ENCODE measurements around the gene LITAF.
"Not testable (repeated sequence)": the region's sequence is repeated elsewhere in the genome, so short reads cannot be mapped to it uniquely, and the experiment has no call there.

Gene LITAF

GRCh38 chr16:11620243-11621003 lies 33.7 kb upstream of the LITAF start:
- no peak for DNase-seq

DNA sequence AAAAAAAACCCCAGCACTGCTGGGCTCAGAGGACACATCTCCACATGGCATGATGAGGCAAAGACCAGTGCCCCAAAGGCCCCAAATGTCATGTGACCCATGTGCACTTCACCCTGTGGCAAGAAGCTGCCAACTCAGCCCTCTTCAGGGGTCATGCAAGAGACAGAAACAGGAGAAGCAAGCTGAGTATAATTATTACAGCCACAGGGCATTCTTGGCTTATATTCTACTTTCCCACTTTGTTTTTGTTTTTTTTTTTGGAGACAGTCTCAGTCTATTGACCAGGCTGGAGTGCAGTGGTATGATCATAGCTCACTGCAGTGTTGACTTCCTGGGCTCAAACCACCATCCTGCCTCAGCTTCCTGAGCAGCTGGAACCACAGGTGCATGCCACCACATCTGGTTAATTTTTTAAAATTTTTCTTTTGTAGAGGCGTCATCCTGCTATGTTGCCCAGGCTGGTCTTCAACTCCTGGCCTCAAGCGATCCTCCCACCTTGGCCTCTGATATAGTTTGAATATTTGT lies 32.7 kb upstream of the LITAF start:
- no peak for DNase-seq

GRCh38 chr16:11618107-11618717 lies 31.5 kb upstream of the LITAF start:
- no peak for DNase-seq

- no peak for DNase-seq
Observed at GRCh38 chr16:11615748-11616447, 29.2 kb upstream of the LITAF start.

DNA sequence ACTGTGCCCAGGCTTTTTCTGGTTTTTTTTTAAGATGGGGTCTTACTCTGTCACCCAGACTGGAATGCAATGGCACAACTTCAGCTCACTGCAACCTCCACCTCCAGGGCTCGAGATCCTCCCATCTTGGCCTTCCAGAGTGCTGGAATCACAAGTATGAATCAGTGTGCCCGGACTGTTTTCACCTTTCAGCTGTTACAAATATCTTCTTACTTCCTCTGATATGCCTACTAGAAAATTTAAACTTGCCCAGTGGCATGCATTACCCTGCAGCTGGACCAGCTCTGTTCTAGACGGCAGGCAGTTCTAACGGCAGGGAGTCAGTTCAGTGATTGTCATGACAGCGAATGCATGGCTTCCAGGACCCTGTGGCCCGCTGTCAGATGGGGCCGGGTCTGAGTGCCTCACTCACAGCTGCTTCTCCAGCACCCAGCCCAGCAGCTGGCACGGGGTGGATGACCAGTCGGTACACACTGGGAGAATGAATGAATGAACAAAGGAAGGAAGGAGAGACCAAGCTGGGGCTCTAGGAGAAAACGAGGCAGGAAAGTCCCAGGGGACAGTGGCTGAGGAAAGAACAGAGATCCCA lies 28.0 kb upstream of the LITAF start:
- DNase-seq: no peak

- no peak for DNase-seq
Observed at GRCh38 chr16:11613381-11614303, 26.9 kb upstream of the LITAF start.

GRCh38 chr16:11612665-11613025 lies 25.9 kb upstream of the LITAF start:
- DNase-seq: no peak

DNA sequence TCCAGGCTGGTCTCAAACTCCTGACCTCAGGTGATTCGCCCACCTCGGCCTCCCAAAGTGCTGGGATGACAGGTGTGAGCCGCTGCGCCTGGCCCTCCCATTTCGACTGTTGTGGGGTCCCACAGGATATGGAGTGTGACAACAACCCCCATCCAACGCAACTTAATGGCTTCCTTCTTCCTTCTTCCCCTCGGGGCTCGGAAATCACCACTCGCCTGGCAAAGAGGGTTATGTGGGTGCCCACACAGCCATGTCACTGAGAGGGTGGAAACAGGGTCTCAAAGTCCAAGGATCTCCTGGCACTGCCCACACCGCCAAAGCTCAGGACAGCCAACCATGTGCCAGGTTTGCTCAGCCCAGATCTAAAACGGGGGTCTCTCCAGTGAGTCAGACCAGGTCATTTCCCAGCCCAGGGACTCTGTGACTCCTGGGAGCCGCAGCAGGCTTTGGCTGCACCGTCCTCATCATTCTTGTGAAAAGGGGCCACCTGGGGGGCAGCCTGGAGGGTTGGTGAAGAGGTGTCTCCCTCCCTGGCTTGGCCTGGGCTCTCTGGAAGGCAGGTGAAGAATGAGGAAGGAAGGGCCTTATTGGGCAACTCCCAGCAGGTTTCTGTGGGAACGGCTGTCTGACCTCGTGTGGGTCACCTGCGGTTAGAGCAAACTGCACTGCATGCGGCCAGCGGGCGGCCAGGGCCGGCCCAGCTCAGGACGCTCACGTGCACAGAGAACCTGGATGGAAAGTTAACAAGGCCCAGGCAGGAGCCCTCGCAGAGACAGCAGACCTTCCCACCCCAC lies 25.3 kb upstream of the LITAF start:
- no peak for DNase-seq

- no peak for DNase-seq
Observed at GRCh38 chr16:11610580-11610979, 23.9 kb upstream of the LITAF start.

GRCh38 chr16:11610121-11610505 lies 23.4 kb upstream of the LITAF start:
- no peak for DNase-seq

DNA sequence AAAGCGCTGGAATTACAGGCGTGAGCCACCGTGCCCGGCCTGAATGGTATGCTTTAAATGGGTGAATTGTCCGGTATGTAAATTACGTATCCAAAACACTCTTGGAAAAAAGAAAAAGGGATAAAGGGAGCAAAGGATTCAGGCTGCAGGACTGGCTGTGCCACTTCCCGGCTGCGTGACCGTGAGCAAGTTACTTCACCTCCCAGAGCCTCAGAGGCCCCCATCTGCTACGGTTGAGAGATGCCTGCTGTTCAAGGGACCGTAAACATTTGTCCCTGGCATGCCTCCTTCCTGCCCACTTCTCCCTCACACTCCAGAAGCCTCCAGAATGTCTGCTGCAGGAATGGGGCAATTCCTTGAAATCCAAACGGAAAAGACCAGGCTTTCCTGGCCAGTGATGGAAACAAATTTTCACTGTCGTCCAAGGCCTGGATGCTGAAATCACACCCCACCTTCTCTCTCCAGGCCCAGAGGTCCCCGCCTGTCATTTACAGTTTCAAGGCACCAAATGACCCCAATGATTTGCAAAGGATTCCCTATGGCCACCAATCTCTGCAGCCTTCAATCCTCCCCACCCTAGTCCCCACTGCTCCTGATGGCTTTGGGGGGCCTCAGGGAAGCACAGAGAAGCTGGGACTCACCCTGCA lies 22.9 kb upstream of the LITAF start:
- no peak for DNase-seq

GRCh38 chr16:11605891-11606290 lies 19.2 kb upstream of the LITAF start:
- DNase-seq: no peak

GRCh38 chr16:11605564-11605886 lies 18.8 kb upstream of the LITAF start:
- DNase-seq: no peak

- no peak for DNase-seq
Observed at GRCh38 chr16:11604783-11605563, 18.3 kb upstream of the LITAF start.

GRCh38 chr16:11604296-11604695 lies 17.6 kb upstream of the LITAF start:
- DNase-seq: not testable (repeated sequence)

GRCh38 chr16:11603331-11603750 lies 16.6 kb upstream of the LITAF start:
- DNase-seq: no peak

DNA sequence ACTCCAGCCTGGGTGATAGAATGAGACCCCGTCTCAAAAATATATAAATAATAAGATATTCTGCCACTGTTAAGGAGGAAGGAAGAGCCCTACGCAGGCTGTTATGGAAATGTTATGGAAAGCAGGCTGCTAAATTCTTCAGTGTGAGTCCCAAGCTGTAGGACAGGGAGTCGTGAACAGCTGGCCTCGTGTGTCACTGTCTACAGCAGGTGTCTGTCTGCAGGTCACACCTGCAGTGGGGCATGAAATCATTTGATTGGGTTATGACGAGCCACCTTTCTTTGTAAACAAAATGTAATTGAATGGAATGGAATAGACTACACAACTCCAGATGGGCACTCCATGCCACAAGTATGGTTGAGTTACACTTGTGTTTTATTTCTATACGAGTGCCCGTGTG lies 15.6 kb upstream of the LITAF start:
- peak; percentile 8 for DNase-seq

DNA sequence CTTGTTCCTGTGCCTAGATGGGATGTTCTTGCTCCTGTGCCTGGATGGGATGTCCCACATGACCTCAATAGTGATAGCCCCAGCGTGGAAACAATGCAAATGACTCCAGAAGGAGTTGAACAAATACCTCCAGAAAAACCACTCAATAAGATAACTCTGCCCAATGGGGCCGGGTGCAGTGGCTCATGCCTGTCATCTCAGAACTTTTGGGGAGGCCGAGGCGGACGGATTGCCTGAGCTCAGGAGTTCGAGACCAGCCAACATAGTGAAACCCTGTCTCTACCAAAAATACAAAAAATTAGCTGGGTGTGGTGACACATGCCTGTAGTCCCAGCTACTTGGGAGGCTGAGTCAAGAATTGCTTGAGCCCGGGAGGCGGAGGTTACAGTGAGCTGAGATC lies 15.2 kb upstream of the LITAF start:
- DNase-seq: no peak

GRCh38 chr16:11601425-11601824 lies 14.7 kb upstream of the LITAF start:
- no peak for DNase-seq

DNA sequence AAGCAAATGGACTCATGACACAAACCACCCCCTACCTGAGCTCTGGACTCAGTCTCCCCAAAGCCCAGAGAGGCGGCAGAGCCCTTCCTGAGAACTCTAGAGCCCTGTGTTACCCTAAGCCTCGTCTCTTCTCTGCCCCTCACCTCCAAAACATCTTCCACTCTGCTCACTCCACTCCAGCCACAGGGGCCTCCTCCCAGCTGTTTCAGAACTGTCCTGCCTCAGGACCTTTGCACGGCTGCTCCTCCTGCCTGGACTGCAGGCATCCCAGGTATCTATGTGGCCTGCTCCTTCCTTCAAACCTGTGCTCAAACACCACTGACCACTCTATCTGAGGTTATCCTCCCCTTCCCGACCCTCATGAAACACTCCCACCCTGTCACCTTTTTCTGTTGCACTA lies 12.9 kb upstream of the LITAF start:
- no peak for DNase-seq
